HepG2 (cell line): ENCODE measurements around the gene PTPRM. TPM values are rescaled to one million over a fixed set of nuclear protein-coding genes. Genes with fewer than 3 reads are reported as not detected.

ENCODE experiments used
- CREM ChIP-seq, 2 experiments: sonication (generic) in 1 of 2; formaldehyde crosslinking in 1 of 2; IDR thresholded peaks; 2 replicates each; pipeline versions ENCODE4 v1.4.0 to v1.6.1; 2016 to 2020; ENCODE audit warnings: antibody characterized with exemption in 1 of 2, mild to moderate bottlenecking in 1 of 2, missing genetic modification reagents in 1 of 2
- FOXP1 ChIP-seq, 2 experiments: fragments of 450-650 bp in 1 of 2; IDR thresholded peaks; 2 replicates each; pipeline ENCODE4 v1.6.1; 2017 to 2018; ENCODE audit warnings: antibody characterized with exemption in 1 of 2
- PRMT3 ChIP-seq: sonication (generic); formaldehyde crosslinking; IDR thresholded peaks from 2 replicates; pipeline ENCODE4 v1.8.1; 2022; ENCODE audit warnings: low read depth, mild to moderate bottlenecking, moderate library complexity, missing genetic modification reagents, borderline replicate concordance
- RAD21 ChIP-seq: fragments of 450-650 bp; formaldehyde crosslinking; IDR thresholded peaks from 2 replicates; pipeline ENCODE4 v1.5.0; 2020; ENCODE audit warnings: mild to moderate bottlenecking
- RBM22 ChIP-seq: fragments of 200-400 bp; formaldehyde crosslinking; optimal IDR thresholded peaks from 2 replicates; pipeline ENCODE3; 2017; ENCODE audit warnings: mild to moderate bottlenecking, low read length, moderate library complexity
- SP4 ChIP-seq: sonication (generic); formaldehyde crosslinking; IDR thresholded peaks from 2 replicates; pipeline ENCODE4 v1.8.1; 2023; ENCODE audit warnings: mild to moderate bottlenecking, missing genetic modification reagents
- ZNF207 ChIP-seq: fragments of 450-650 bp; IDR thresholded peaks from 2 replicates; pipeline ENCODE4 v1.6.1; 2016; ENCODE audit warnings: antibody characterized with exemption, borderline replicate concordance
- ZNF350 ChIP-seq: sonication (generic); formaldehyde crosslinking; IDR thresholded peaks from 2 replicates; pipeline ENCODE4 v1.4.0; 2020; ENCODE audit warnings: mild to moderate bottlenecking, low read depth, missing genetic modification reagents, borderline replicate concordance
- ZNF549 ChIP-seq: sonication (generic); formaldehyde crosslinking; IDR thresholded peaks from 2 replicates; pipeline ENCODE4 v1.5.0; 2020; ENCODE audit warnings: missing genetic modification reagents
- ZNF563 ChIP-seq: sonication (generic); formaldehyde crosslinking; IDR thresholded peaks from 2 replicates; pipeline ENCODE4 v1.8.0; 2022; ENCODE audit warnings: mild to moderate bottlenecking, moderate library complexity, missing genetic modification reagents
- ZNF572 ChIP-seq: sonication (generic); formaldehyde crosslinking; IDR thresholded peaks from 2 replicates; pipeline ENCODE4 v1.5.1; 2020; ENCODE audit warnings: mild to moderate bottlenecking, missing genetic modification reagents
- ZNF761 ChIP-seq: sonication (generic); formaldehyde crosslinking; conservative IDR thresholded peaks from 2 replicates; pipeline ENCODE4 v1.4.0; 2020; ENCODE audit warnings: mild to moderate bottlenecking, missing genetic modification reagents
- polyA plus RNA-seq, 8 experiments: library from polyadenylated mRNA; depleted of rRNA in 3 of 8; stranded (reverse) in 7 of 8; unstranded in 1 of 8; fragments of >200 nt; fragmentation: Illumina TruSeq in 4 of 8; extraction: Trizol in 4 of 8; gene quantifications; 2 replicates each; pipeline versions ENCODE4 v1.2.1 to v1.2.3, GENCODE V29; 2011 to 2016; ENCODE audit warnings: low read depth in 4 of 8, missing spikeins in 1 of 8, mixed read lengths in 1 of 8; ENCODE audit not compliant: insufficient read depth in 1 of 8
- total RNA-seq, 5 experiments: library from RNA; depleted of rRNA; stranded (reverse); fragments of >200 nt; fragmentation: Illumina TruSeq; extraction: Trizol; gene quantifications; 2 replicates each; pipeline ENCODE4 v1.2.3, GENCODE V29; 2016; ENCODE audit warnings: low read depth in 1 of 5
- TF ChIP-seq, protein P1 (sequence below): IDR thresholded peaks from 2 replicates; pipeline ENCODE4 v1.6.1; 2016; ENCODE audit warnings: mild to moderate bottlenecking
- TF ChIP-seq, protein P2 (sequence below): IDR thresholded peaks from 2 replicates; pipeline ENCODE4 v1.6.1; 2016
- TF ChIP-seq, protein P3 (sequence below): sonication (generic); formaldehyde crosslinking; IDR thresholded peaks from 2 replicates; pipeline ENCODE4 v1.5.0; 2020; ENCODE audit warnings: mild to moderate bottlenecking, missing genetic modification reagents, moderate library complexity
- TF ChIP-seq, protein P4 (sequence below): sonication (generic); formaldehyde crosslinking; IDR thresholded peaks from 2 replicates; pipeline ENCODE4 v1.8.1; 2023; ENCODE audit warnings: mild to moderate bottlenecking, missing genetic modification reagents, borderline replicate concordance
- TF ChIP-seq, protein P5 (sequence below): sonication (generic); formaldehyde crosslinking; IDR thresholded peaks from 2 replicates; pipeline ENCODE4 v1.4.0; 2020; ENCODE audit warnings: mild to moderate bottlenecking, missing genetic modification reagents
- TF ChIP-seq, protein P6 (sequence below), 2 experiments: sonication (generic) in 1 of 2; formaldehyde crosslinking in 1 of 2; IDR thresholded peaks; 2 replicates each; pipeline versions ENCODE4 v1.4.0 to v1.6.1; 2018 to 2020; ENCODE audit warnings: missing genetic modification reagents in 2 of 2, borderline replicate concordance in 1 of 2, low read depth in 1 of 2, mild to moderate bottlenecking in 1 of 2, missing biosample characterization in 1 of 2

The PTPRM gene
- total and polyA plus RNA-seq, 2 of the 13 experiments (the other 11 are each of a cell fraction or from before 2014, with no cell fraction given), result 12.6 to 108 TPM

DNA sequence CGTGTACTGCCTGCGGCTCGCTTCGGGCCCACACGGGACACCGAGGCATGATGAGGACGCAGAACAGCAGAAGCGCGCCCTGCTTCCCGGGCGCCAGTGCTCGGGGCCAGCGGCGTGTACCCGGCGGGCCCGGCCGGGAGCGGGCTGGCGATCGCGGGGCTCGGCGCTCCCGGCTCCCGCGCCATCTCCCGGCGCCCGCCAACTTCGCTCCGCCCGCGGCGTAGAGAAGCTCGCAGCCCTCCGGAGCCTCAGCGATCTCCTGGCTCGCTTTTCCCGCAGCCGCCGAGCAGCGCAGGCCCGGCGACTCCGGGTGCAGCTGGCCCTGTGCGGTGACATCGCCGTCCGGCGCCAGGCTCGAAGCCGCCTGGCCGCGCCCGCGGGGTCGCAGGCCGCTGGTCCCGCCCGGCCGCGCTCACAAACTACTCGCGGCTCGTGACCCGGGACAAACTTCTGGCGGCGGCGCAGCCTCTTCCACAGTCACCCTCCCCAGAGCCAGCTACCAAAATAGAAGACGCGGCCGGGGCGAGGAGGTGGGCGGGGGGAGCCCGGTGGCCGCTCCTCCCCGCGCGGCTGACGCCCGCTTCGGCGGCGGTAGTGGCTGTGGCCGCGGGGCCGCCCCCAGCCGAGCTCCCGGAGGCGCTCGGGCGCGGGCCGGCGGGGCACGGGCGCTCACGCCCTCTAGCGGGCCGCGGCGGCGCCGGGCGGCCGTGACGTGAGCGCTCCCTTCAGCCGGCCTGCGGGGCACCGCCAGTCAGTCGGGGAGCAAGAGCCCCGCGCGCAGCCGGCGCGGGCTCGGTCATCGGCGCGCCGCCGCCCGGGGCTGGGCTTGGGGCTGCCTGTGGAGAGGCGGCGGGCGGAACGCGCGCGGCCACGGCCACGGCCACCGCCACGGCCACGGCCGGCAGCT, at the start of gene PTPRM (continued):
- peak; percentile 44; the same call in 1 of the 2 replicates for TF ChIP-seq ZNF761 (CRISPR knock-in tag)
- TF ChIP-seq, protein P1, sequence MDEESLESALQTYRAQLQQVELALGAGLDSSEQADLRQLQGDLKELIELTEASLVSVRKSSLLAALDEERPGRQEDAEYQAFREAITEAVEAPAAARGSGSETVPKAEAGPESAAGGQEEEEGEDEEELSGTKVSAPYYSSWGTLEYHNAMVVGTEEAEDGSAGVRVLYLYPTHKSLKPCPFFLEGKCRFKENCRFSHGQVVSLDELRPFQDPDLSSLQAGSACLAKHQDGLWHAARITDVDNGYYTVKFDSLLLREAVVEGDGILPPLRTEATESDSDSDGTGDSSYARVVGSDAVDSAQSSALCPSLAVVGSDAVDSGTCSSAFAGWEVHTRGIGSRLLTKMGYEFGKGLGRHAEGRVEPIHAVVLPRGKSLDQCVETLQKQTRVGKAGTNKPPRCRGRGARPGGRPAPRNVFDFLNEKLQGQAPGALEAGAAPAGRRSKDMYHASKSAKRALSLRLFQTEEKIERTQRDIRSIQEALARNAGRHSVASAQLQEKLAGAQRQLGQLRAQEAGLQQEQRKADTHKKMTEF, result no peak
- TF ChIP-seq, protein P2, sequence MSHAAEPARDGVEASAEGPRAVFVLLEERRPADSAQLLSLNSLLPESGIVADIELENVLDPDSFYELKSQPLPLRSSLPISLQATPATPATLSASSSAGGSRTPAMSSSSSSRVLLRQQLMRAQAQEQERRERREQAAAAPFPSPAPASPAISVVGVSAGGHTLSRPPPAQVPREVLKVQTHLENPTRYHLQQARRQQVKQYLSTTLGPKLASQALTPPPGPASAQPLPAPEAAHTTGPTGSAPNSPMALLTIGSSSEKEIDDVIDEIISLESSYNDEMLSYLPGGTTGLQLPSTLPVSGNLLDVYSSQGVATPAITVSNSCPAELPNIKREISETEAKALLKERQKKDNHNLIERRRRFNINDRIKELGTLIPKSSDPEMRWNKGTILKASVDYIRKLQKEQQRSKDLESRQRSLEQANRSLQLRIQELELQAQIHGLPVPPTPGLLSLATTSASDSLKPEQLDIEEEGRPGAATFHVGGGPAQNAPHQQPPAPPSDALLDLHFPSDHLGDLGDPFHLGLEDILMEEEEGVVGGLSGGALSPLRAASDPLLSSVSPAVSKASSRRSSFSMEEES (CRISPR knock-in tag), result no peak
- no peak for TF ChIP-seq CREM (IDR thresholded peaks at IDR 0.05)
- no peak for TF ChIP-seq CREM (CRISPR knock-in tag; IDR thresholded peaks at IDR 0.05)
- no peak for TF ChIP-seq ZNF572 (CRISPR knock-in tag)
- TF ChIP-seq, protein P3, sequence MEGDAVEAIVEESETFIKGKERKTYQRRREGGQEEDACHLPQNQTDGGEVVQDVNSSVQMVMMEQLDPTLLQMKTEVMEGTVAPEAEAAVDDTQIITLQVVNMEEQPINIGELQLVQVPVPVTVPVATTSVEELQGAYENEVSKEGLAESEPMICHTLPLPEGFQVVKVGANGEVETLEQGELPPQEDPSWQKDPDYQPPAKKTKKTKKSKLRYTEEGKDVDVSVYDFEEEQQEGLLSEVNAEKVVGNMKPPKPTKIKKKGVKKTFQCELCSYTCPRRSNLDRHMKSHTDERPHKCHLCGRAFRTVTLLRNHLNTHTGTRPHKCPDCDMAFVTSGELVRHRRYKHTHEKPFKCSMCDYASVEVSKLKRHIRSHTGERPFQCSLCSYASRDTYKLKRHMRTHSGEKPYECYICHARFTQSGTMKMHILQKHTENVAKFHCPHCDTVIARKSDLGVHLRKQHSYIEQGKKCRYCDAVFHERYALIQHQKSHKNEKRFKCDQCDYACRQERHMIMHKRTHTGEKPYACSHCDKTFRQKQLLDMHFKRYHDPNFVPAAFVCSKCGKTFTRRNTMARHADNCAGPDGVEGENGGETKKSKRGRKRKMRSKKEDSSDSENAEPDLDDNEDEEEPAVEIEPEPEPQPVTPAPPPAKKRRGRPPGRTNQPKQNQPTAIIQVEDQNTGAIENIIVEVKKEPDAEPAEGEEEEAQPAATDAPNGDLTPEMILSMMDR (CRISPR knock-in tag), result peak; percentile 43; the same call in 1 of the 2 replicates
- TF ChIP-seq, protein P4, sequence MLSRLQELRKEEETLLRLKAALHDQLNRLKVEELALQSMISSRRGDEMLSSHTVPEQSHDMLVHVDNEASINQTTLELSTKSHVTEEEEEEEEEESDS (CRISPR knock-in tag), result no peak
- TF ChIP-seq PRMT3 (CRISPR knock-in tag), result peak; percentile 42; the same call in 1 of the 2 replicates
- peak; percentile 83 for TF ChIP-seq RAD21 (CRISPR knock-in tag)
- TF ChIP-seq, protein P5, sequence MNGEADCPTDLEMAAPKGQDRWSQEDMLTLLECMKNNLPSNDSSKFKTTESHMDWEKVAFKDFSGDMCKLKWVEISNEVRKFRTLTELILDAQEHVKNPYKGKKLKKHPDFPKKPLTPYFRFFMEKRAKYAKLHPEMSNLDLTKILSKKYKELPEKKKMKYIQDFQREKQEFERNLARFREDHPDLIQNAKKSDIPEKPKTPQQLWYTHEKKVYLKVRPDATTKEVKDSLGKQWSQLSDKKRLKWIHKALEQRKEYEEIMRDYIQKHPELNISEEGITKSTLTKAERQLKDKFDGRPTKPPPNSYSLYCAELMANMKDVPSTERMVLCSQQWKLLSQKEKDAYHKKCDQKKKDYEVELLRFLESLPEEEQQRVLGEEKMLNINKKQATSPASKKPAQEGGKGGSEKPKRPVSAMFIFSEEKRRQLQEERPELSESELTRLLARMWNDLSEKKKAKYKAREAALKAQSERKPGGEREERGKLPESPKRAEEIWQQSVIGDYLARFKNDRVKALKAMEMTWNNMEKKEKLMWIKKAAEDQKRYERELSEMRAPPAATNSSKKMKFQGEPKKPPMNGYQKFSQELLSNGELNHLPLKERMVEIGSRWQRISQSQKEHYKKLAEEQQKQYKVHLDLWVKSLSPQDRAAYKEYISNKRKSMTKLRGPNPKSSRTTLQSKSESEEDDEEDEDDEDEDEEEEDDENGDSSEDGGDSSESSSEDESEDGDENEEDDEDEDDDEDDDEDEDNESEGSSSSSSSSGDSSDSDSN (CRISPR knock-in tag), result peak; percentile 90; the same call in 1 of the 2 replicates
- no peak for TF ChIP-seq ZNF207
- TF ChIP-seq ZNF563, result 0 out of 2 replicates have a peak, but pooled peaks have one; percentile 13
- TF ChIP-seq RBM22, result no peak
- peak; percentile 54 for TF ChIP-seq SP4 (CRISPR knock-in tag)
- no peak for TF ChIP-seq ZNF350
- TF ChIP-seq FOXP1 (IDR thresholded peaks at IDR 0.05), result no peak
- TF ChIP-seq FOXP1 (CRISPR knock-in tag; IDR thresholded peaks at IDR 0.05), result no peak
- no peak for TF ChIP-seq ZNF549 (CRISPR knock-in tag)
- TF ChIP-seq, protein P6, sequence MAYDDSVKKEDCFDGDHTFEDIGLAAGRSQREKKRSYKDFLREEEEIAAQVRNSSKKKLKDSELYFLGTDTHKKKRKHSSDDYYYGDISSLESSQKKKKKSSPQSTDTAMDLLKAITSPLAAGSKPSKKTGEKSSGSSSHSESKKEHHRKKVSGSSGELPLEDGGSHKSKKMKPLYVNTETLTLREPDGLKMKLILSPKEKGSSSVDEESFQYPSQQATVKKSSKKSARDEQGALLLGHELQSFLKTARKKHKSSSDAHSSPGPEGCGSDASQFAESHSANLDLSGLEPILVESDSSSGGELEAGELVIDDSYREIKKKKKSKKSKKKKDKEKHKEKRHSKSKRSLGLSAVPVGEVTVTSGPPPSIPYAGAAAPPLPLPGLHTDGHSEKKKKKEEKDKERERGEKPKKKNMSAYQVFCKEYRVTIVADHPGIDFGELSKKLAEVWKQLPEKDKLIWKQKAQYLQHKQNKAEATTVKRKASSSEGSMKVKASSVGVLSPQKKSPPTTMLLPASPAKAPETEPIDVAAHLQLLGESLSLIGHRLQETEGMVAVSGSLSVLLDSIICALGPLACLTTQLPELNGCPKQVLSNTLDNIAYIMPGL (CRISPR knock-in tag; IDR thresholded peaks at IDR 0.05; ENCODE audit: borderline replicate concordance in 1 of 2, low read depth in 1 of 2), result peak; percentile 35 to 63; a peak in 3 of 4 replicates
